Kidney (tissue), 14 donors: ENCODE measurements around the gene WDR6. TPM values are rescaled to one million over a fixed set of nuclear protein-coding genes. Genes with fewer than 3 reads are reported as not detected.
A peak's percentile ranks its signal among the peaks of the same experiment; 100 is the strongest.

Experiments used
- DNase-seq, 5 donors: peaks; one replicate each; pipeline ENCODE4 v3.0.0-alpha.2; 2013 to 2020
- FAIRE-seq: peaks from 2 replicates; lab custom pipeline; 2012; peaks lifted over from hg19 to GRCh38; lab: Jason Lieb, UNC
- H3K27ac ChIP-seq, 2 donors: one replicate each; pipeline ENCODE4 v1.7.0; 2013; ENCODE audit warnings: low read depth in 2 of 2, low read length in 2 of 2, inconsistent platforms in 1 of 2
- H3K27me3 ChIP-seq: one replicate; pipeline ENCODE4 v1.7.1; 2013; ENCODE audit warnings: low read length, inconsistent platforms; ENCODE audit not compliant: control insufficient read depth, insufficient read depth
- H3K36me3 ChIP-seq, 3 donors: one replicate each; pipeline versions ENCODE4 v1.7.0 to v1.7.1; 2013; ENCODE audit warnings: low read length in 3 of 3, control low read depth in 1 of 3, inconsistent platforms in 1 of 3; ENCODE audit not compliant: insufficient read depth in 3 of 3, control insufficient read depth in 2 of 3
- H3K4me1 ChIP-seq, 3 donors: one replicate each; pipeline versions ENCODE4 v1.7.0 to v1.7.1; 2013; ENCODE audit warnings: low read length in 3 of 3, inconsistent platforms in 1 of 3, low read depth in 1 of 3; ENCODE audit not compliant: control insufficient read depth in 2 of 3, insufficient read depth in 2 of 3
- H3K4me3 ChIP-seq, 3 donors: one replicate each; pipeline versions ENCODE4 v1.7.0 to v1.8.1; 2013; ENCODE audit warnings: low read length in 3 of 3, control low read depth in 1 of 3, inconsistent platforms in 1 of 3
- H3K9ac ChIP-seq, 3 donors: one replicate each; pipeline versions ENCODE4 v1.7.0 to v1.7.1; 2013; ENCODE audit warnings: low read length in 3 of 3, control low read depth in 1 of 3, inconsistent platforms in 1 of 3
- H3K9me3 ChIP-seq, 3 donors: one replicate each; pipeline versions ENCODE4 v1.7.0 to v1.7.1; 2013; ENCODE audit warnings: low read length in 3 of 3, control low read depth in 1 of 3, inconsistent platforms in 1 of 3; ENCODE audit not compliant: control insufficient read depth in 2 of 3, insufficient read depth in 1 of 3
- intact Hi-C: fragments of 100-400 bp; cut with DNase I; formaldehyde crosslinking; loops from one replicate; pipeline ENCODE4 v1.11.1; 2022
- polyA plus RNA-seq: library from polyadenylated mRNA; stranded (reverse); fragments of 350-450 nt; fragmentation: Illumina TruSeq; extraction: RNeasy Lipid Tissue Mini Kit (QIAGEN cat#74804); gene quantifications from one replicate; pipeline ENCODE4 v1.2.3, GENCODE V29; 2014; ENCODE audit warnings: low read depth, low replicate concordance; ENCODE audit not compliant: insufficient read depth
- total RNA-seq: library from RNA; stranded (reverse); fragmentation: NEBNext Ultra II Directional; extraction: Animal tissue kit (Norgen Biotek cat#: 25700); gene quantifications from one replicate; pipeline ENCODE4 v1.2.1, GENCODE V29; 2021
- TF ChIP-seq, protein P1 (sequence below): IDR thresholded peaks from 3 replicates; pipeline ENCODE4 v1.5.1; 2012; ENCODE audit warnings: mild to moderate bottlenecking, moderate library complexity, borderline replicate concordance; ENCODE audit not compliant: insufficient read depth; ENCODE audit errors: extremely low read depth
- donor health status: control.
- donor health status: control.
- donor health status: control.
- donor health status: control.
- donor health status: control.
- donor health status: DM: yes; HTN: yes; CAD: no.
- donor health status: Normal renal cell carcinoma (clear cell type).

WDR6 gene
- total and polyA plus RNA-seq, 2 donors from 2014 or later, result 105 to 158 TPM

GRCh38 chr3:49023775-49024174 lies 16.6 kb downstream of the WDR6 start:
- Histone ChIP-seq H3K4me1 (peaks cover 0 to 29% (median 14%) of the 10 kb centered on the region in 3 donors), H3K9ac (no peak overlapping the region), H3K36me3 (peaks cover 7 to 34% (median 19%) of the 10 kb centered on the region in 3 donors), H3K4me3 (no peak overlapping the region), H3K9me3 (no peaks in the 10 kb centered on the region), H3K27ac (no peak overlapping the region), H3K27me3 (no peaks in the 10 kb centered on the region)
- intact Hi-C loops, result no loop called here
- no peak for FAIRE-seq
- DNase-seq, result no peak
- TF ChIP-seq, protein P1, sequence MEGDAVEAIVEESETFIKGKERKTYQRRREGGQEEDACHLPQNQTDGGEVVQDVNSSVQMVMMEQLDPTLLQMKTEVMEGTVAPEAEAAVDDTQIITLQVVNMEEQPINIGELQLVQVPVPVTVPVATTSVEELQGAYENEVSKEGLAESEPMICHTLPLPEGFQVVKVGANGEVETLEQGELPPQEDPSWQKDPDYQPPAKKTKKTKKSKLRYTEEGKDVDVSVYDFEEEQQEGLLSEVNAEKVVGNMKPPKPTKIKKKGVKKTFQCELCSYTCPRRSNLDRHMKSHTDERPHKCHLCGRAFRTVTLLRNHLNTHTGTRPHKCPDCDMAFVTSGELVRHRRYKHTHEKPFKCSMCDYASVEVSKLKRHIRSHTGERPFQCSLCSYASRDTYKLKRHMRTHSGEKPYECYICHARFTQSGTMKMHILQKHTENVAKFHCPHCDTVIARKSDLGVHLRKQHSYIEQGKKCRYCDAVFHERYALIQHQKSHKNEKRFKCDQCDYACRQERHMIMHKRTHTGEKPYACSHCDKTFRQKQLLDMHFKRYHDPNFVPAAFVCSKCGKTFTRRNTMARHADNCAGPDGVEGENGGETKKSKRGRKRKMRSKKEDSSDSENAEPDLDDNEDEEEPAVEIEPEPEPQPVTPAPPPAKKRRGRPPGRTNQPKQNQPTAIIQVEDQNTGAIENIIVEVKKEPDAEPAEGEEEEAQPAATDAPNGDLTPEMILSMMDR, result no peak

DNA sequence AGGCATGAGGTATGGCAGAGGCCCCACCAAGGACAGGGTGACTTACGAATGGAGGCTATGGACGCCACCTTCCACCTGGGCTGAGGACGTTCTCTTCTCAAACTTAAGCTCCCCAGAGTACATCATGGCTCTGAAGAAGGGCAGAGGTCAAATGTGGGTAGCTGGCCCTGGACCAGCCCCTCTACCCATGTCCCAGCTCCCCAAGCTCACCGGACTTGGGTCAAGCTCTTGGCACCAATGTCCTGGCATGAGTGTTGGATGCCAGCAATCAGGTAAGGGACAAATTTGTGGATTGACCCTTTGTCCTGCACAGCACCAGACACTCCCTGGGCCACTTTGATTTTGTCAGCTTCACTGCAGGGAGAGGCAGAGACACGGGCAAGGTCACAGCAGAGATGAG lies 17.3 kb downstream of the WDR6 start:
- H3K9me3 ChIP-seq, result no peaks in the 10 kb centered on the region
- intact Hi-C loops, result no loop called here

DNA sequence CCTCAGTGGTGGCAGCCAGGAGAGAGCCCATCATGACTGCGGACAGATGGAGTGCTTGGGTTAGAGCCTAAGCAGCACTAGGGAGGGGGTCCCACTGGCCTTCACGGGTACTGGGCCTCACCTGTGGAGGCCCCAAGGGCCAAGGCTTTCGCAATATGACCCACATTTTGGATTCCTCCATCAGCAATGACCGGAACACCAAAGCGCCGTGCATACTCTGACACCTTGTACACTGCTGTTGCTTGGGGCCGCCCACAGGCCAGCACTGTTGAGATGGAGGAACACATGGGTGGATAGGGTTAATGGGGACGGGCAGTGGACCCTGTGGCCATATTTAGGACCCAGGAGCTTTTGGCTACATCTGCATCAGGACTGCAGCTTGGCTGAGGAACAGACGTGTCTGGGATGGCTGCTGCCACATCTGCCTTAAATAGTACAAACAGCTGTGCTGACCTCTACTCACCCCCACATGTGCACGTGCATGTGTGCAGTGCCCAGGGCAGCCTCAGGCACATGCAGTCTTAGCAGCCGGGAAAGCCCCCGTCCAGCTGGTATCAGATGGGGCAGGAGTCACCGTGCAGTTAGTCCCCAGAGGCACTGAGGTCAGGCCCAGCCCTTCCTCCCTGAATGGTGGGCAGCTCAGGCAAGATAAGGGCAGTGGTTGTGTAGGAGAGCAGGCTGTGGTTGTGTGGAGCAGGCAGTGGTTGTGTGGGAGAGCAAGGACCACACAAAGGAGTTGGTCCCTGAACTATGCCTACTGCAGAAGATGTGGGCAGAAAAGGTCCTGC lies 18.0 kb downstream of the WDR6 start:
- Histone ChIP-seq H3K36me3 (peaks cover 7 to 39% (median 19%) of the 10 kb centered on the region in 3 donors), H3K4me3 (no peak overlapping the region), H3K4me1 (peaks cover 0 to 31% (median 13%) of the 10 kb centered on the region in 3 donors), H3K27me3 (no peaks in the 10 kb centered on the region), H3K9me3 (no peaks in the 10 kb centered on the region), H3K27ac (no peak overlapping the region), H3K9ac (no peak overlapping the region)
- intact Hi-C loops, result no loop called here
- TF ChIP-seq, protein P1, result no peak
- FAIRE-seq (no peak), DNase-seq (peak in 1 of 5 donors; percentile 49)

More for the DNA sequence above, 17.3 kb downstream of the WDR6 start:
- Histone ChIP-seq H3K36me3 (peaks cover 7 to 34% (median 19%) of the 10 kb centered on the region in 3 donors), H3K4me3 (no peak overlapping the region), H3K9ac (no peak overlapping the region), H3K27me3 (no peaks in the 10 kb centered on the region), H3K4me1 (peaks cover 0 to 33% (median 16%) of the 10 kb centered on the region in 3 donors), H3K27ac (no peak overlapping the region)
- DNase-seq (no peak), FAIRE-seq (no peak)
- TF ChIP-seq, protein P1, result no peak
